Endothelial cell of umbilical vein (primary cell): ENCODE data around the gene UGT1A7. TPM values are rescaled to one million over a fixed set of nuclear protein-coding genes. Genes with fewer than 3 reads are reported as not detected.
"Not testable (repeated sequence)": the region's sequence is repeated elsewhere in the genome, so short reads cannot be mapped to it uniquely, and the experiment has no call there.

Source experiments
- Bru-seq: library from RNA; stranded (reverse); fragments of 400-500 nt; gene quantifications from one replicate; lab custom pipeline; 2021; lab: Mats Ljungman, UMichigan
- BruChase-seq, 2 experiments: library from RNA; stranded (reverse); fragments of 400-500 nt; gene quantifications; one replicate each; lab custom pipeline; 2021; lab: Mats Ljungman, UMichigan
- BruUV-seq: library from RNA; stranded (reverse); fragments of 400-500 nt; replicated peaks from 2 replicates; lab custom pipeline; 2021; lab: Mats Ljungman, UMichigan
- CTCF ChIA-PET: fragments of 300-600, 350-600 bp; sonication (Branson Sonifier 250); formaldehyde crosslinking; loops from one replicate; lab custom pipeline; 2021; ENCODE audit warnings: antibody characterized with exemption, inconsistent platforms; lab: Charles Lee
- POLR2A ChIA-PET: fragments of 300-600, 350-600 bp; sonication (Branson Sonifier 250); formaldehyde crosslinking; loops from one replicate; lab custom pipeline; 2021; ENCODE audit warnings: antibody characterized with exemption, inconsistent platforms; lab: Charles Lee
- DNase-seq: peaks from one replicate; pipeline ENCODE4 v3.0.0-alpha.2; 2011; ENCODE audit warnings: low read depth, low spot score
- FAIRE-seq: peaks from 2 replicates; lab custom pipeline; 2011; peaks lifted over from hg19 to GRCh38; lab: Jason Lieb, UNC
- H2AFZ ChIP-seq: 2 replicates; pipeline ENCODE4 v1.6.0; 2012; ENCODE audit warnings: low read depth, low read length, control low read depth, inconsistent platforms
- H3K27ac ChIP-seq: 2 replicates; pipeline ENCODE4 v1.5.1; 2011; ENCODE audit warnings: low read depth, mild to moderate bottlenecking, control low read depth, low read length, moderate library complexity; ENCODE audit not compliant: insufficient read depth
- H3K27me3 ChIP-seq, 2 experiments: 2 replicates each; pipeline versions ENCODE4 v1.6.0 to v1.6.1; 2011; ENCODE audit warnings: low read length in 2 of 2, mixed read lengths in 1 of 2; ENCODE audit not compliant: control insufficient read depth in 2 of 2, insufficient read depth in 2 of 2
- H3K36me3 ChIP-seq, 2 experiments: 2 replicates in 1 of 2; 3 replicates in 1 of 2; pipeline ENCODE4 v1.5.1; 2011; ENCODE audit warnings: low read length in 2 of 2, mild to moderate bottlenecking in 1 of 2, moderate library complexity in 1 of 2; ENCODE audit not compliant: control insufficient read depth in 2 of 2, insufficient read depth in 2 of 2; ENCODE audit errors: extremely low read depth in 1 of 2
- H3K4me1 ChIP-seq: 3 replicates; pipeline ENCODE4 v1.5.1; 2011; ENCODE audit warnings: mild to moderate bottlenecking, low read length; ENCODE audit not compliant: control insufficient read depth, insufficient read depth; ENCODE audit errors: extremely low read depth
- H3K4me2 ChIP-seq: 2 replicates; pipeline ENCODE4 v1.6.1; 2011; ENCODE audit warnings: low read length, control low read depth, mixed read lengths; ENCODE audit not compliant: insufficient read depth
- H3K4me3 ChIP-seq, 3 experiments: fragments of 200-600 bp in 1 of 3; sonication (generic), shearing (Covaris generic) in 1 of 3; replicated peaks in 1 of 3; 2 replicates each; pipeline ENCODE4 v1.5.1; 2011 to 2016; ENCODE audit warnings: control low read depth in 3 of 3, low read length in 3 of 3, mild to moderate bottlenecking in 2 of 3, inconsistent platforms in 1 of 3, low read depth in 1 of 3, moderate library complexity in 1 of 3; ENCODE audit not compliant: insufficient read depth in 1 of 3
- H3K79me2 ChIP-seq: 2 replicates; pipeline ENCODE4 v1.6.0; 2012; ENCODE audit warnings: low read length, inconsistent platforms; ENCODE audit not compliant: control insufficient read depth, insufficient read depth
- H3K9ac ChIP-seq: replicated peaks from 2 replicates; pipeline ENCODE3; 2011; ENCODE audit warnings: low read length, control low read depth; ENCODE audit not compliant: insufficient read depth; ENCODE audit errors: extremely low read depth
- H3K9me1 ChIP-seq: replicated peaks from 3 replicates; pipeline ENCODE4 v1.6.0; 2011; ENCODE audit warnings: mild to moderate bottlenecking, low read length; ENCODE audit not compliant: control insufficient read depth, insufficient read depth; ENCODE audit errors: extremely low read depth
- H3K9me3 ChIP-seq: replicated peaks from 2 replicates; pipeline ENCODE4 v1.5.1; 2012; ENCODE audit warnings: low read length, inconsistent platforms; ENCODE audit not compliant: control insufficient read depth, insufficient read depth
- H4K20me1 ChIP-seq: replicated peaks from 2 replicates; pipeline ENCODE3; 2011; ENCODE audit warnings: mild to moderate bottlenecking, low read length; ENCODE audit not compliant: control insufficient read depth, insufficient read depth; ENCODE audit errors: extremely low read depth
- EZH2 ChIP-seq: IDR thresholded peaks from 2 replicates; pipeline ENCODE4 v1.6.1; 2012; ENCODE audit warnings: borderline replicate concordance, low read depth, mild to moderate bottlenecking, moderate library complexity, low read length, inconsistent platforms; ENCODE audit not compliant: severe bottlenecking
- FOS ChIP-seq: IDR thresholded peaks from 2 replicates; pipeline ENCODE4 v1.6.1; 2011; ENCODE audit warnings: mild to moderate bottlenecking, low read length, moderate library complexity, borderline replicate concordance; ENCODE audit not compliant: insufficient read depth
- GATA2 ChIP-seq: IDR thresholded peaks from 2 replicates; pipeline ENCODE4 v1.7.0; 2011; ENCODE audit warnings: low read depth, mild to moderate bottlenecking, moderate library complexity, mixed read lengths, low read length; ENCODE audit not compliant: insufficient read length, insufficient read depth
- JUN ChIP-seq: IDR thresholded peaks from 2 replicates; pipeline ENCODE4 v1.6.1; 2011; ENCODE audit warnings: borderline replicate concordance, low read depth; ENCODE audit not compliant: insufficient read length, insufficient read depth
- POLR2A ChIP-seq: IDR thresholded peaks from 2 replicates; pipeline ENCODE4 v1.6.1; 2012; ENCODE audit warnings: low read depth, mild to moderate bottlenecking, control low read depth, low read length
- dilution Hi-C: fragments of 300-500 bp; cut with MboI; formaldehyde crosslinking; loops from one replicate; pipeline ENCODE4 v1.15.0; 2019; ENCODE audit warnings: low sequenced_read_pairs; ENCODE audit not compliant: extremely low pct_ligation_motif_present
- intact Hi-C: fragments of 100-400 bp; cut with micrococcal nuclease; formaldehyde crosslinking; loops from one replicate; pipeline ENCODE4 v1.10.0; 2022
- long read RNA-seq: library from polyadenylated mRNA; stranded (forward); transcript quantifications from one replicate; pipeline ENCODE4 v2.0.0, GENCODE V29; 2021
- polyA minus RNA-seq, 3 experiments: library from RNA; depleted of rRNA, polyadenylated mRNA; stranded (reverse); fragments of >200 nt; gene quantifications; 1 replicate in 1 of 3; 2 replicates in 2 of 3; pipeline ENCODE4 v1.2.3, GENCODE V29; 2011
- polyA plus RNA-seq, 4 experiments: library from polyadenylated mRNA; depleted of rRNA in 3 of 4; stranded (reverse) in 3 of 4; unstranded in 1 of 4; fragments of >200 nt; gene quantifications; 2 replicates each; pipeline versions ENCODE4 v1.2.1 to v1.2.3, GENCODE V29; 2011 to 2012; ENCODE audit warnings: missing spikeins in 1 of 4
- total RNA-seq: library from RNA; stranded (reverse); gene quantifications from 2 replicates; pipeline ENCODE4 v1.2.3, GENCODE V29; 2021

Gene UGT1A7
- total RNA-seq (not detected in 2 replicates), polyA plus RNA-seq (not detected in 2 replicates), polyA minus RNA-seq (not detected in 2 replicates), Bru-seq, nascent RNA (not detected), BruChase-seq, experiment 1, labeled RNA remaining after a 6-hour chase (not detected), BruChase-seq, experiment 2, labeled RNA remaining after a 2-hour chase (not detected)
- polyA plus RNA-seq (2011; cell fraction: cytosol; rRNA removed): not detected in 2 replicates
- not detected in 2 replicates for polyA plus RNA-seq (2011; cell fraction: nucleus; rRNA removed)
- polyA plus RNA-seq (2012): not detected in 2 replicates
- polyA minus RNA-seq (2011; cell fraction: cytosol; rRNA and poly(A)+ RNA removed): not detected
- not detected in 2 replicates for polyA minus RNA-seq (2011; cell fraction: nucleus; rRNA and poly(A)+ RNA removed)
- long read RNA-seq: 0 reads

GRCh38 chr2:233681521-233682099, at the start of gene UGT1A7:
UGT1A7 (plus strand) TSS chr2:233681901; CDS start chr2:233681938, 37 bp downstream.
- no TSS peak for BruUV-seq
- dilution Hi-C loops: no loop called here
- POLR2A ChIA-PET: interaction anchor here (0.6 kb wide), 1 partner anchor 41 kb away, joined by 3 read pairs; no protein-coding TSS in a partner anchor

GRCh38 chr2:233636306-233636705, 45.4 kb upstream of the UGT1A7 start, which contains the start of gene UGT1A10:
UGT1A10 (plus strand) TSS chr2:233636448; CDS start chr2:233636523, 75 bp downstream.
- H3K27me3 ChIP-seq, POLR2A ChIA-PET, intact Hi-C loops, H3K79me2 ChIP-seq, BruUV-seq, H4K20me1 ChIP-seq, H3K4me3 ChIP-seq, dilution Hi-C loops, H3K27ac ChIP-seq, CTCF ChIA-PET, DNase-seq, H3K4me1 ChIP-seq, H3K9me3 ChIP-seq, H3K36me3 ChIP-seq, H3K9me1 ChIP-seq, H2AFZ ChIP-seq, FAIRE-seq, H3K4me2 ChIP-seq, H3K9ac ChIP-seq: not testable (repeated sequence)

More at GRCh38 chr2:233681521-233682099, at the start of gene UGT1A7:
- H3K27ac ChIP-seq: no peak within 1 kb of the TSS
- intact Hi-C loops: no loop called here
- CTCF ChIA-PET: interaction anchor here (0.6 kb wide), 1 partner anchor 345 kb away, joined by 3 read pairs; no protein-coding TSS in a partner anchor
- no peak within 1 kb of the TSS for H3K4me2 ChIP-seq
- H3K9ac ChIP-seq: no peak within 1 kb of the TSS
- H3K4me3 ChIP-seq: no peak within 1 kb of the TSS
- DNase-seq: no peak
- H3K4me1 ChIP-seq: no peaks in the 10 kb centered on the region
- H3K9me3 ChIP-seq: no peaks in the 10 kb centered on the region
- H3K27me3 ChIP-seq: no peaks in the 10 kb centered on the region
- no peaks in the 10 kb centered on the region for H3K9me1 ChIP-seq
- no peak for FAIRE-seq
- no peaks in the 10 kb centered on the region for H3K79me2 ChIP-seq
- no peak for TF ChIP-seq GATA2
- TF ChIP-seq JUN: no peak
- no peak for TF ChIP-seq EZH2
- no peak for TF ChIP-seq FOS
- TF ChIP-seq POLR2A: no peak
- H4K20me1 ChIP-seq: no peaks in the 10 kb centered on the region
- H3K36me3 ChIP-seq: no peaks in the 10 kb centered on the region
- H2AFZ ChIP-seq: no peak within 1 kb of the TSS
